ENCODE results near the gene OR8A1. TPM values are rescaled to one million over a fixed set of nuclear protein-coding genes. Genes with fewer than 3 reads are reported as not detected.

Gene OR8A1
- total RNA-seq, 1 experiment from 2014 or later: not detected

- Histone ChIP-seq H3K79me1 (ENCODE audit: insufficient read depth, low read depth, low read length, poor library complexity, severe bottlenecking) (no peaks in the 10 kb centered on the region), H3K23ac (ENCODE audit: insufficient read length, low read depth, low read length) (no peak overlapping the region), H3K9me3 (ENCODE audit: control insufficient read depth, low read depth, low read length) (no peaks in the 10 kb centered on the region), H3K18ac (ENCODE audit: insufficient read length, low read depth, low read length) (no peak overlapping the region), H2BK15ac (ENCODE audit: low read depth, low read length) (no peak overlapping the region), H3K14ac (ENCODE audit: insufficient read depth, low read length) (no peak overlapping the region), H3K4ac (ENCODE audit: low read depth, low read length) (no peak overlapping the region), H3K27ac (ENCODE audit: insufficient read length, low read depth, low read length) (no peak overlapping the region), H3T11ph (ENCODE audit: low read length) (no peak overlapping the region), H4K8ac (replicated peaks; ENCODE audit: insufficient read length, low read depth, low read length) (no peak overlapping the region), H3K4me2 (ENCODE audit: insufficient read depth, insufficient read length, low read length) (no peak overlapping the region), H2AFZ (ENCODE audit: low read length) (no peak overlapping the region), H3K9ac (ENCODE audit: extremely low read depth, insufficient read length, low read length) (no peak overlapping the region), H3K56ac (ENCODE audit: insufficient read length, low read depth, low read length) (no peak overlapping the region), H4K20me1 (ENCODE audit: control insufficient read depth, insufficient read depth, insufficient read length) (no peaks in the 10 kb centered on the region), H2BK12ac (ENCODE audit: insufficient read length, low read depth, low read length) (no peak overlapping the region), H2BK120ac (ENCODE audit: low read depth, low read length, poor library complexity, severe bottlenecking) (no peak overlapping the region), H2AK5ac (ENCODE audit: insufficient read length, low read length) (no peak overlapping the region), H2BK20ac (ENCODE audit: low read depth, low read length, poor library complexity, severe bottlenecking) (no peak overlapping the region), H3K27me3 (ENCODE audit: insufficient read depth, low read length) (no peaks in the 10 kb centered on the region), H4K5ac (ENCODE audit: insufficient read length, low read depth, low read length) (no peak overlapping the region), H3K4me1 (ENCODE audit: insufficient read depth, low read length) (no peaks in the 10 kb centered on the region; the same call in 1 of the 2 replicates), H3K79me2 (ENCODE audit: insufficient read depth, low read length) (no peaks in the 10 kb centered on the region), H3K23me2 (ENCODE audit: insufficient read length, low read depth, low read length, poor library complexity, severe bottlenecking) (no peaks in the 10 kb centered on the region), H2BK5ac (ENCODE audit: insufficient read length, low read length) (no peak overlapping the region), H4K91ac (ENCODE audit: insufficient read length, low read depth, low read length) (no peak overlapping the region)
- H3K27ac Mint-ChIP-seq: no peak overlapping the region
- peaks cover 7% of the 10 kb centered on the region for H3K27me3 Mint-ChIP-seq (ENCODE audit: low read depth)
- no peak overlapping the region for H3K4me3 Mint-ChIP-seq
- H3K36me3 Mint-ChIP-seq (ENCODE audit: insufficient read depth in 1 of 3, low read depth in 3 of 3): no peaks in the 10 kb centered on the region
- H3K9me3 Mint-ChIP-seq: no peaks in the 10 kb centered on the region
- DNase-seq: no peak
- no peaks in the 10 kb centered on the region for H3K4me1 Mint-ChIP-seq
- TF ChIP-seq, protein P1, sequence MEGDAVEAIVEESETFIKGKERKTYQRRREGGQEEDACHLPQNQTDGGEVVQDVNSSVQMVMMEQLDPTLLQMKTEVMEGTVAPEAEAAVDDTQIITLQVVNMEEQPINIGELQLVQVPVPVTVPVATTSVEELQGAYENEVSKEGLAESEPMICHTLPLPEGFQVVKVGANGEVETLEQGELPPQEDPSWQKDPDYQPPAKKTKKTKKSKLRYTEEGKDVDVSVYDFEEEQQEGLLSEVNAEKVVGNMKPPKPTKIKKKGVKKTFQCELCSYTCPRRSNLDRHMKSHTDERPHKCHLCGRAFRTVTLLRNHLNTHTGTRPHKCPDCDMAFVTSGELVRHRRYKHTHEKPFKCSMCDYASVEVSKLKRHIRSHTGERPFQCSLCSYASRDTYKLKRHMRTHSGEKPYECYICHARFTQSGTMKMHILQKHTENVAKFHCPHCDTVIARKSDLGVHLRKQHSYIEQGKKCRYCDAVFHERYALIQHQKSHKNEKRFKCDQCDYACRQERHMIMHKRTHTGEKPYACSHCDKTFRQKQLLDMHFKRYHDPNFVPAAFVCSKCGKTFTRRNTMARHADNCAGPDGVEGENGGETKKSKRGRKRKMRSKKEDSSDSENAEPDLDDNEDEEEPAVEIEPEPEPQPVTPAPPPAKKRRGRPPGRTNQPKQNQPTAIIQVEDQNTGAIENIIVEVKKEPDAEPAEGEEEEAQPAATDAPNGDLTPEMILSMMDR (conservative IDR thresholded peaks at IDR 0.05): no peak
- WGBS (ENCODE audit: extremely low coverage, insufficient read length, low lambda C conversion rate): no CpG with 5 or more reads among the region's 3 CpGs
Measured at GRCh38 chr11:124595302-124595701, 25.5 kb downstream of the OR8A1 start.

Data from H9 (cell line).